HepG2 (cell line): ENCODE measurements around the gene OTUD7B. TPM values are rescaled to one million over a fixed set of nuclear protein-coding genes. Genes with fewer than 3 reads are reported as not detected.

Experiments
- ATAC-seq: fragments of 200-7000 bp; cut with Tn5 transposase; 3 replicates; pipeline ENCODE4 v1.9.1; 2020; ENCODE audit warnings: mild to moderate bottlenecking, moderate library complexity
- BruUV-seq: library from RNA; stranded (reverse); fragments of 400-500 nt; replicated peaks from 2 replicates; lab custom pipeline; 2021; lab: Mats Ljungman, UMichigan
- CTCF ChIA-PET: fragments of 300-600 bp; formaldehyde crosslinking; extraction: SDS; loops from one replicate; lab custom pipeline; 2021; ENCODE audit warnings: low total read pairs, inconsistent platforms, low intra/inter-chr PET ratio; lab: Yijun Ruan, JAX
- POLR2A ChIA-PET: fragments of 350-600 bp; sonication (Branson Sonifier 250); formaldehyde crosslinking; loops from one replicate; lab custom pipeline; 2020; ENCODE audit warnings: antibody characterized with exemption, inconsistent platforms; lab: Yijun Ruan, JAX
- DNase-seq: peaks from one replicate; pipeline ENCODE4 v3.0.0-alpha.2; 2015; ENCODE audit warnings: low spot score
- FAIRE-seq: peaks from 3 replicates; lab custom pipeline; 2011; peaks lifted over from hg19 to GRCh38; lab: Jason Lieb, UNC
- H2AFZ ChIP-seq: one replicate; pipeline ENCODE4 v1.6.1; 2011; ENCODE audit warnings: low read length, inconsistent platforms
- H3K27ac ChIP-seq: fragments of 300-600 bp; 3 replicates; pipeline ENCODE4 v1.8.0; 2011; ENCODE audit warnings: mixed run types, mild to moderate bottlenecking, mixed read lengths, low read length, inconsistent platforms; ENCODE audit not compliant: insufficient read depth; ENCODE audit errors: extremely low read length
- H3K27me3 ChIP-seq, 2 experiments: fragments of 200-600 bp in 1 of 2; 2 replicates in 1 of 2; 3 replicates in 1 of 2; pipeline versions ENCODE4 v1.6.0 to v1.8.0; 2011; ENCODE audit warnings: low read length in 2 of 2, mild to moderate bottlenecking in 2 of 2, moderate library complexity in 2 of 2, inconsistent platforms in 1 of 2; ENCODE audit not compliant: insufficient read depth in 2 of 2, control insufficient read depth in 1 of 2
- H3K36me3 ChIP-seq, 2 experiments: fragments of 200-600 bp in 1 of 2; replicated peaks in 1 of 2; 2 replicates in 1 of 2; 3 replicates in 1 of 2; pipeline versions ENCODE4 v1.5.1 to v1.8.0; 2011; ENCODE audit warnings: low read length in 2 of 2, inconsistent platforms in 1 of 2; ENCODE audit not compliant: insufficient read depth in 2 of 2, control insufficient read depth in 1 of 2
- H3K4me1 ChIP-seq: 2 replicates; pipeline ENCODE4 v1.5.1; 2012; ENCODE audit warnings: low read length, inconsistent platforms; ENCODE audit not compliant: insufficient read depth
- H3K4me2 ChIP-seq: 2 replicates; pipeline ENCODE4 v1.6.0; 2011; ENCODE audit warnings: low read depth, low read length, inconsistent platforms
- H3K4me3 ChIP-seq, 3 experiments: fragments of 200-600 bp in 1 of 3; sonication (generic), shearing (Covaris generic) in 1 of 3; replicated peaks in 1 of 3; 2 replicates each; pipeline ENCODE4 v1.5.1; 2011 to 2016; ENCODE audit warnings: low read length in 3 of 3, inconsistent platforms in 2 of 3, low read depth in 2 of 3, mild to moderate bottlenecking in 2 of 3, control low read depth in 1 of 3, mixed read lengths in 1 of 3; ENCODE audit not compliant: insufficient read depth in 1 of 3
- H3K79me2 ChIP-seq: one replicate; pipeline ENCODE4 v1.6.1; 2011; ENCODE audit warnings: low read length, inconsistent platforms; ENCODE audit not compliant: insufficient read depth
- H3K9ac ChIP-seq: 2 replicates; pipeline ENCODE4 v1.6.0; 2011; ENCODE audit warnings: mild to moderate bottlenecking, low read depth, low read length, inconsistent platforms; ENCODE audit not compliant: insufficient read depth
- H3K9me3 ChIP-seq: 2 replicates; pipeline ENCODE4 v1.5.1; 2012; ENCODE audit warnings: mild to moderate bottlenecking, low read length
- H4K20me1 ChIP-seq: 2 replicates; pipeline ENCODE4 v1.6.0; 2011; ENCODE audit warnings: inconsistent platforms, mild to moderate bottlenecking, low read length, moderate library complexity; ENCODE audit not compliant: insufficient read depth
- MAFK ChIP-seq, 2 experiments: IDR thresholded peaks in 1 of 2; conservative IDR thresholded peaks in 1 of 2; 2 replicates each; pipeline ENCODE4 v1.6.1; 2011; ENCODE audit warnings: improper control_type of control experiment in 2 of 2, low read length in 2 of 2
- MATR3 ChIP-seq: sonication (generic); formaldehyde crosslinking; IDR thresholded peaks from 2 replicates; pipeline ENCODE4 v1.4.0; 2020; ENCODE audit warnings: missing genetic modification reagents
- MXI1 ChIP-seq: IDR thresholded peaks from 3 replicates; pipeline ENCODE4 v1.6.1; 2012; ENCODE audit warnings: low read depth, low read length, inconsistent platforms, borderline replicate concordance
- NR2C2 ChIP-seq: sonication (generic); formaldehyde crosslinking; IDR thresholded peaks from 2 replicates; pipeline ENCODE4 v1.4.0; 2020; ENCODE audit warnings: missing genetic modification reagents, mild to moderate bottlenecking, moderate library complexity, borderline replicate concordance
- REXO4 ChIP-seq: sonication (generic); formaldehyde crosslinking; IDR thresholded peaks from 2 replicates; pipeline ENCODE4 v1.8.0; 2022; ENCODE audit warnings: missing genetic modification reagents, mild to moderate bottlenecking, borderline replicate concordance
- SAFB2 ChIP-seq: sonication (generic); formaldehyde crosslinking; IDR thresholded peaks from 2 replicates; pipeline ENCODE4 v1.5.1; 2020; ENCODE audit warnings: missing genetic modification reagents, low read depth, mild to moderate bottlenecking, borderline replicate concordance
- TFE3 ChIP-seq: IDR thresholded peaks from 2 replicates; pipeline ENCODE4 v1.6.1; 2016
- ZEB1 ChIP-seq: IDR thresholded peaks from 2 replicates; pipeline ENCODE4 v1.6.1; 2012; ENCODE audit warnings: mild to moderate bottlenecking, low read depth, inconsistent platforms; ENCODE audit not compliant: insufficient replicate concordance
- ZNF724P ChIP-seq: sonication (generic); formaldehyde crosslinking; IDR thresholded peaks from 2 replicates; pipeline ENCODE4 v1.8.0; 2022; ENCODE audit warnings: missing genetic modification reagents, borderline replicate concordance
- WGBS: methylation state at CpG from one replicate; pipeline ENCODE4 v1.1.6; 2017; ENCODE audit warnings: low lambda C conversion rate; 5-methylcytosine and 5-hydroxymethylcytosine counted together
- in situ Hi-C: cut with HindIII; loops from 2 replicates; pipeline ENCODE4 v1.10.0; 2017; ENCODE audit warnings: low pct_unique_long_range_greater_than_20kb; ENCODE audit not compliant: extremely low pct_ligation_motif_present
- intact Hi-C: fragments of 100-400 bp; cut with micrococcal nuclease; formaldehyde crosslinking; loops from one replicate; pipeline ENCODE4 v1.10.0; 2022; ENCODE audit not compliant: unreplicated experiment
- polyA plus RNA-seq, 8 experiments: library from polyadenylated mRNA; depleted of rRNA in 3 of 8; stranded (reverse) in 7 of 8; unstranded in 1 of 8; fragments of >200 nt; fragmentation: Illumina TruSeq in 4 of 8; extraction: Trizol in 4 of 8; gene quantifications; 2 replicates each; pipeline versions ENCODE4 v1.2.1 to v1.2.3, GENCODE V29; 2011 to 2016; ENCODE audit warnings: low read depth in 4 of 8, missing spikeins in 1 of 8, mixed read lengths in 1 of 8; ENCODE audit not compliant: insufficient read depth in 1 of 8
- total RNA-seq, 5 experiments: library from RNA; depleted of rRNA; stranded (reverse); fragments of >200 nt; fragmentation: Illumina TruSeq; extraction: Trizol; gene quantifications; 2 replicates each; pipeline ENCODE4 v1.2.3, GENCODE V29; 2016; ENCODE audit warnings: low read depth in 1 of 5

Gene OTUD7B
- total and polyA plus RNA-seq, 2 of the 13 experiments (the other 11 are each of a cell fraction or from before 2014, with no cell fraction given) = 5.1 to 11.2 TPM

DNA sequence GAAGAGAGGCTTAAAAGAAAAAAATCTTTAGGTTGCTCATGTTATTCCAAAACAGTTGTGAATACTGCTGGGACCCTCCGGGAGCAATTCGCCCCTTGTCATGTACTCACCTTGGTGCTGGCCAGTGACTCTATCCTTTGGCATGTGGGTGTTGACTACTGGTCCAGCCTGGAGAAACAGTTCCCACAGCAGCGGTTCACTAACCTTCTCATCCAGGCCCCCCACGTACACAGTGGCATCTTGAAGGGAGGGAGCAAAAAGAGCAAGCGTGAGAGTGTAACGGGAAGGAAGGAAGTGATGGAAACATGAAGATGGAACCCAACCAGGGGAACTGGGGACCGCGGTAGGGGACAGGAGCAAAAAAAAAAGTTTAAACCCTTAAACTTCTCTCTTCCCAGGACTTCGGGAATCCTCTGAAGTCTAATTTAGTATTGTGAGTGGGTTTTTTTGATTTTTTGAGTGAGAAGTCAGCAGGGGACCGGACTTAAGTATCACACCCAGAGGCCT lies 83.4 kb downstream of the OTUD7B start:
- peak; percentile 8; the same call in 2 of the 3 replicates for ATAC-seq
- peak overlapping the region; percentile 88 for H3K27ac ChIP-seq
- DNase-seq = no peak
- WGBS = 2% methylated on average over 9 of the region's 10 CpGs
- H3K4me3 ChIP-seq = peak overlapping the region; percentile 90 to 99 (median 92)
- H2AFZ ChIP-seq = no peak overlapping the region
- no TSS peak for BruUV-seq
- ChIA-PET CTCF (no interaction called here), POLR2A (no interaction called here)
- H3K4me2 ChIP-seq = peak overlapping the region; percentile 90
- 0 out of 2 replicates have a peak, but pooled peaks cover 3% of the 10 kb centered on the region for H4K20me1 ChIP-seq
- no peaks in the 10 kb centered on the region; a peak in 1 of 5 replicates for H3K27me3 ChIP-seq
- FAIRE-seq = peak; percentile 34
- H3K4me1 ChIP-seq = peaks cover 30% of the 10 kb centered on the region
- no peak for TF ChIP-seq MAFK (conservative IDR thresholded peaks at IDR 0.05 in 1 of 2, IDR thresholded peaks at IDR 0.05 in 1 of 2; ENCODE audit: low read length in 2 of 2)
- 0 out of 2 replicates have a peak, but pooled peaks have one; percentile 73 for TF ChIP-seq NR2C2
- TF ChIP-seq ZEB1 = peak; percentile 4
- TF ChIP-seq TFE3 (CRISPR knock-in tag) = 0 out of 2 replicates have a peak, but pooled peaks have one; percentile 7
- intact Hi-C loops = loop anchor here (1.0 kb wide), 1 partner anchor 25 kb away; no protein-coding TSS in a partner anchor
- peaks cover 13 to 41% of the 10 kb centered on the region in 2 experiments for H3K36me3 ChIP-seq
- no peaks in the 10 kb centered on the region for H3K9me3 ChIP-seq
- in situ Hi-C loops = no loop called here
- H3K9ac ChIP-seq = peak overlapping the region; percentile 85
- H3K79me2 ChIP-seq = peaks cover 17% of the 10 kb centered on the region

DNA sequence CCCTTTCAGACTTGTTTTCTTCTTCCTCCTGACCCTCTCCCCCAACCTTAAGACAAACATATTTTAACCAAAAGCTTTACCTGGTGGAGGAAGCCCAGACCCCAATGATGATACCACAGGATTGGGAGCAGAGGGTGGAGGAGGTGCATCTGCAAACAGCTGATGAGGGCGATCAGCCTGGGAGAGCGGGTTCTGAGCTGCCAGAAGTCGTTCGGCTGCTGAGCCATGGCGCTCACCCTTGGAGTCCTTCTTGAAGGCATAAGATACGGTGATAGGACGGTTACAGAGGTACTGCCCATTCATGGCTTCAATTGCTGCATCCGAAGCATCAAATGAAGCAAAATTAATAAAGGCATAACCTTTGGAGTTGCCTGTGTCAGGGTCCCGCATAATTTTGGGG lies 84.2 kb downstream of the OTUD7B start:
- 0 out of 2 replicates have a peak, but pooled peaks cover 3% of the 10 kb centered on the region for H4K20me1 ChIP-seq
- no peak for ATAC-seq
- H3K4me3 ChIP-seq = peak overlapping the region in 2 of 3 experiments; percentile 90 to 92; a peak in 4 of 6 replicates
- peaks cover 30% of the 10 kb centered on the region for H3K4me1 ChIP-seq
- H3K27me3 ChIP-seq = no peaks in the 10 kb centered on the region; a peak in 1 of 5 replicates
- 95% methylated on average over 9 of the region's 9 CpGs for whole genome bisulfite sequencing
- H3K9me3 ChIP-seq = no peaks in the 10 kb centered on the region
- POLR2A ChIA-PET = no interaction called here
- BruUV-seq = no TSS peak
- H3K9ac ChIP-seq = no peak overlapping the region
- TF ChIP-seq ZNF724P (CRISPR knock-in tag) = no peak
- no peak for TF ChIP-seq MXI1
- no peak for TF ChIP-seq MATR3 (CRISPR knock-in tag)
- no peak for TF ChIP-seq SAFB2 (CRISPR knock-in tag)
- TF ChIP-seq REXO4 (CRISPR knock-in tag) = no peak
- TF ChIP-seq, all 625 proteins: peak for 0
- DNase-seq (no peak), FAIRE-seq (no peak)
- Histone ChIP-seq H3K4me2 (peak overlapping the region; percentile 90), H2AFZ (no peak overlapping the region), H3K36me3 (peaks cover 13 to 41% of the 10 kb centered on the region in 2 experiments), H3K27ac (no peak overlapping the region), H3K79me2 (peaks cover 17% of the 10 kb centered on the region)
- intact Hi-C loops = no loop called here
- in situ Hi-C loops = no loop called here
- CTCF ChIA-PET = no interaction called here
